ENCODE measurements around the gene GRAMD2A. TPM values are rescaled to one million over a fixed set of nuclear protein-coding genes. Genes with fewer than 3 reads are reported as not detected.

GRAMD2A gene
- total RNA-seq, 4 donors from 2014 or later = 8.8 to 26.9 (median 9.0) TPM

DNA sequence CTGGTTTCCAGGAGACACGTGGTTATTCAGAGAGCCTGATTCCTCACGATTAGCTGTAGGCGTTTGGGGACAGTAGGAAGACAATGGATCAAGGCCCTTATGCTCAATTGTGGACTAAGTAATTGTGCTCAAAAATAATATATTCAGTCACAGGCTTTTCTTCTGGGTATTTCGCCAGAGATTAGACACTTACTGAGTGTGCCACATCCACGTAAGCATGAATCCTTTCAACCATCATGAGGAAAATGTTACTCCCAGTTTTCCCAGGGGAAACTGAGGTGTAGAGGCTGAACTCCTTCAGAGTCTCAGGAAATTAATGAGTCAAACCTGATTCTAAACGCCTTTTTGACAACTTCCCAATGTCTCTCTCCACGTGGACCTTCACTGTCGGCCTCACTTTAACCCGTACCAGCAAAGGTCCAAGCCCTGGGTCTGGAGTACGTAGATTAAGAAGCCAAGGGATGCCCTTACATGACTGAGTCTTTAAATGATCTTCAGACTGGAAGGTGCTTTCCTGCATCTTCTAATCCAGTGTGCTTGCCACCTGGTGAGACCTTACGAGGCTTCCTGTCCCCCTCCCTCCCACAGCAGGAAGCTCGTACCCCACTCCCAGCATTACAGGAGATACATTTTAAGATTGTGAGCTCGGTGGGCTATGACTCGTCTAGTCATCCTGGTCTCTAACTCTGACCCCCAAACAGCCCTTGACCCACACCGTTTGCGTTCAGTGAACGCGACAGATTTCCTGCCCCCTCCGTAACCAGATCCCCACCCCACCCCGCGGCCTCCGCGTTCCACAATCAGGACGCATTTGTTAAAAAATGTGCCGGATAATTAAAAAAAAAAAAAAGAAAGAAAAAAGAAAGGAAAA is 31.7 kb upstream of the GRAMD2A start:
- H3K27me3 ChIP-seq = no peaks in the 10 kb centered on the region
- intact Hi-C loops (cut with DNase I) = no loop called here
- H3K9me3 ChIP-seq = no peaks in the 10 kb centered on the region
- DNase-seq = no peak
- peak overlapping the region in 2 of 3 donors; percentile 65 to 85 for H3K4me3 ChIP-seq (replicated peaks in 1 of 3)
- WGBS, 2 donors = 17 to 23% methylated on average over 25 of the region's 25 CpGs
- H3K4me1 ChIP-seq = peaks cover 35 to 46% of the 10 kb centered on the region in 2 donors
- no peaks in the 10 kb centered on the region for H3K36me3 ChIP-seq
- no peak for TF ChIP-seq POLR2A (IDR thresholded peaks at IDR 0.05)
- no peak for TF ChIP-seq CTCF (IDR thresholded peaks at IDR 0.05)
- H3K27ac ChIP-seq = peak overlapping the region; percentile 68 to 98 (median 88)

- intact Hi-C loops (cut with DNase I) = no loop called here
Measured at GRCh38 chr15:72227720-72228119, 30.1 kb upstream of the GRAMD2A start.

GRCh38 chr15:72227192-72227586 is 29.6 kb upstream of the GRAMD2A start:
- no peaks in the 10 kb centered on the region for H3K9me3 ChIP-seq
- DNase-seq = no peak
- peaks cover 35 to 45% of the 10 kb centered on the region in 2 donors for H3K4me1 ChIP-seq
- 66% methylated on average over 8 of the region's 8 CpGs for WGBS, 2 donors
- H3K4me3 ChIP-seq (replicated peaks in 1 of 3) = no peak overlapping the region
- intact Hi-C loops (cut with DNase I) = no loop called here
- no peak for TF ChIP-seq CTCF (IDR thresholded peaks at IDR 0.05)
- no peaks in the 10 kb centered on the region for H3K36me3 ChIP-seq
- H3K27ac ChIP-seq = peak overlapping the region; percentile 8 to 45 (median 44)
- H3K27me3 ChIP-seq = no peaks in the 10 kb centered on the region

More at GRCh38 chr15:72227720-72228119, 30.1 kb upstream of the GRAMD2A start:
- Histone ChIP-seq H3K27me3 (no peaks in the 10 kb centered on the region), H3K4me1 (peaks cover 36 to 45% of the 10 kb centered on the region in 2 donors), H3K36me3 (no peaks in the 10 kb centered on the region), H3K9me3 (no peaks in the 10 kb centered on the region), H3K27ac (peak overlapping the region in 1 of 3 donors; percentile 98), H3K4me3 (replicated peaks in 1 of 3) (no peak overlapping the region)
- WGBS, 2 donors = 74 to 83% methylated on average over 4 of the region's 4 CpGs
- DNase-seq = no peak
- TF ChIP-seq POLR2A (IDR thresholded peaks at IDR 0.05) = no peak
- TF ChIP-seq CTCF (IDR thresholded peaks at IDR 0.05) = no peak

DNA sequence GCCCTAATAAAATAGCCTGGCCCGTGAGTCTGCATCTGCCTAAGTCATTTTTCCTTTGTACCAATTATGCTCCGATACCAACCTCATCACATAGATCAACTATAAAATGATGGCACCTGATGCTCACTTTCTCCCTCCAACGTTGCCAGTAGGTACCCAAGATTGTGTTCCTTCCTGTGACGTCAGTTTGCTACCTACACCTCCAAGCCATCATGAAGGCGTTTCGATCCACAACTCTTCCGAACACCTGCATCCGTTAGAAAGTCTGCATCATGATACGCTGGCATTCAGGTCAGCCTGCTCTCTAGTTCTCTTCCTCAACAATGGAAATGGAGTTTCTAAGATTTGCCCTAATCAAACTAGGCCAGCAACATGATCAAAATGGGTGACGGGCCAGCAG is 25.7 kb upstream of the GRAMD2A start:
- intact Hi-C loops (cut with DNase I) = no loop called here
- Histone ChIP-seq H3K4me3 (replicated peaks in 1 of 3) (no peak overlapping the region), H3K9me3 (no peaks in the 10 kb centered on the region), H3K27me3 (no peaks in the 10 kb centered on the region), H3K27ac (no peak overlapping the region), H3K36me3 (peaks cover 6 to 7% of the 10 kb centered on the region in 2 donors), H3K4me1 (peaks cover 19 to 34% of the 10 kb centered on the region in 2 donors)
- 91 to 95% methylated on average over 10 of the region's 10 CpGs for WGBS, 2 donors
- no peak for DNase-seq
- TF ChIP-seq POLR2A (IDR thresholded peaks at IDR 0.05) (no peak), CTCF (IDR thresholded peaks at IDR 0.05) (no peak)

DNA sequence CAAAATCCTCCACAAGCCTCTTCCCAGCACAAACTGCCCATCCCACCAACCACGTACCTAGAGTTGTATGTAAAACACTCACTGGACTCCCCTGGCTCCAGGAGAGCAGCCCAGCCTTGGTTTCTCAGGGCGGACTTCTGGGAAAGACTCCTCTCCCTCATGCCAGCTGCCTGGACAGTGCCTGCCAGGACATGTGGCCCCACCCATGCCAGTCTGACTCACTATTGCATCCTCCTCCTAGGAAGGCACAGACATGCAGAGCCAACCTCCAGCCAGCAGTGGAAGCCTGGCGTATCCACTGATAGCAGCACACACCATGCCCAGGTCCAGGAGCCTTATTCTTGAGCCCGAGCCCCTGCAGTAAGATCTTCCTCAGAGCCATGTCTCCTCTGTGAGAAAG is 24.8 kb upstream of the GRAMD2A start:
- no peak for TF ChIP-seq POLR2A (IDR thresholded peaks at IDR 0.05)
- no peak for TF ChIP-seq CTCF (IDR thresholded peaks at IDR 0.05)
- intact Hi-C loops (cut with DNase I) = no loop called here
- Histone ChIP-seq H3K27ac (no peak overlapping the region), H3K4me3 (replicated peaks in 1 of 3) (no peak overlapping the region), H3K4me1 (peaks cover 13 to 27% of the 10 kb centered on the region in 2 donors), H3K27me3 (no peaks in the 10 kb centered on the region), H3K36me3 (peaks cover 15 to 16% of the 10 kb centered on the region in 2 donors), H3K9me3 (no peaks in the 10 kb centered on the region)
- no peak for DNase-seq
- 77 to 91% methylated on average over 3 to 4 of the region's 4 CpGs for WGBS, 2 donors
